Stimulated activated CD8-positive, alpha-beta memory T cell treated with anti-CD3 and anti-CD28 coated beads, Interleukin-7, amount 100 ng/mL, for 24 hours (primary cell): ENCODE results near the gene SGSM2.

Experiments used
- DNase-seq: peaks from one replicate; pipeline ENCODE4 v3.0.0-alpha.2; 2020; ENCODE audit warnings: low read depth

SGSM2 gene

GRCh38 chr17:2386400-2387085 is 49.2 kb downstream of the SGSM2 start:
- no peak for DNase-seq

GRCh38 chr17:2387086-2388019 is 50.1 kb downstream of the SGSM2 start:
- DNase-seq = no peak

GRCh38 chr17:2388020-2388682 is 50.9 kb downstream of the SGSM2 start:
- DNase-seq = no peak

GRCh38 chr17:2388683-2389055 is 51.4 kb downstream of the SGSM2 start:
- DNase-seq = no peak

- DNase-seq = no peak
These were observed 53.0 kb downstream of the SGSM2 start for GRCh38 chr17:2390199-2390836.

GRCh38 chr17:2391597-2392251 is 54.4 kb downstream of the SGSM2 start:
- DNase-seq = no peak

- peak; percentile 95 for DNase-seq
These were observed 55.2 kb downstream of the SGSM2 start for GRCh38 chr17:2392252-2393173.

- DNase-seq = peak; percentile 77
These were observed 56.1 kb downstream of the SGSM2 start for GRCh38 chr17:2393174-2393953.

- DNase-seq = no peak
These were observed 56.9 kb downstream of the SGSM2 start for GRCh38 chr17:2393954-2394749.

- no peak for DNase-seq
These were observed 57.5 kb downstream of the SGSM2 start for GRCh38 chr17:2394775-2395201.

- no peak for DNase-seq
These were observed 58.2 kb downstream of the SGSM2 start for GRCh38 chr17:2395258-2396181.

- DNase-seq = no peak
These were observed 58.9 kb downstream of the SGSM2 start for GRCh38 chr17:2396192-2396567.

GRCh38 chr17:2396568-2397246 is 59.4 kb downstream of the SGSM2 start:
- no peak for DNase-seq

GRCh38 chr17:2397247-2398171 is 60.2 kb downstream of the SGSM2 start:
- DNase-seq = no peak

GRCh38 chr17:2398182-2398581 is 60.9 kb downstream of the SGSM2 start:
- no peak for DNase-seq
